ENCODE results near the gene TRPM3.

The TRPM3 gene

GRCh38 chr9:70609011-70609410, 512.4 kb downstream of the TRPM3 start:
- no peak for DNase-seq (ENCODE audit: low spot score)

- no peak for DNase-seq (ENCODE audit: low spot score)
These were observed 513.5 kb downstream of the TRPM3 start for GRCh38 chr9:70607926-70608325.

GRCh38 chr9:70607329-70607728, 514.1 kb downstream of the TRPM3 start:
- DNase-seq (ENCODE audit: low spot score) = no peak

GRCh38 chr9:70603020-70603411, 518.4 kb downstream of the TRPM3 start:
- no peak for DNase-seq (ENCODE audit: low spot score)

- DNase-seq (ENCODE audit: low spot score) = peak; percentile 64
These were observed 519.0 kb downstream of the TRPM3 start for GRCh38 chr9:70602321-70603019.

GRCh38 chr9:70601000-70601951, 520.1 kb downstream of the TRPM3 start:
- DNase-seq (ENCODE audit: low spot score) = no peak

GRCh38 chr9:70600506-70600905, 520.9 kb downstream of the TRPM3 start:
- no peak for DNase-seq (ENCODE audit: low spot score)

GRCh38 chr9:70597886-70598285, 523.5 kb downstream of the TRPM3 start:
- DNase-seq (ENCODE audit: low spot score) = no peak

GRCh38 chr9:70595211-70595610, 526.2 kb downstream of the TRPM3 start:
- DNase-seq (ENCODE audit: low spot score) = no peak

GRCh38 chr9:70594386-70594944, 527.0 kb downstream of the TRPM3 start:
- no peak for DNase-seq (ENCODE audit: low spot score)

GRCh38 chr9:70593241-70593640, 528.2 kb downstream of the TRPM3 start:
- DNase-seq (ENCODE audit: low spot score) = no peak

GRCh38 chr9:70590315-70590677, 531.1 kb downstream of the TRPM3 start:
- DNase-seq (ENCODE audit: low spot score) = no peak

GRCh38 chr9:70589571-70590314, 531.7 kb downstream of the TRPM3 start:
- DNase-seq (ENCODE audit: low spot score) = no peak

- no peak for DNase-seq (ENCODE audit: low spot score)
These were observed 532.4 kb downstream of the TRPM3 start for GRCh38 chr9:70588999-70589398.

- DNase-seq (ENCODE audit: low spot score) = no peak
These were observed 533.0 kb downstream of the TRPM3 start for GRCh38 chr9:70588381-70588780.

- no peak for DNase-seq (ENCODE audit: low spot score)
These were observed 534.2 kb downstream of the TRPM3 start for GRCh38 chr9:70587201-70587600.

GRCh38 chr9:70586476-70586875, 534.9 kb downstream of the TRPM3 start:
- DNase-seq (ENCODE audit: low spot score) = no peak

GRCh38 chr9:70581955-70582350, 539.5 kb downstream of the TRPM3 start:
- no peak for DNase-seq (ENCODE audit: low spot score)

GRCh38 chr9:70581214-70581954, 540.0 kb downstream of the TRPM3 start:
- DNase-seq (ENCODE audit: low spot score) = no peak

- DNase-seq (ENCODE audit: low spot score) = no peak
These were observed 540.7 kb downstream of the TRPM3 start for GRCh38 chr9:70580606-70581195.

- DNase-seq (ENCODE audit: low spot score) = no peak
These were observed 541.7 kb downstream of the TRPM3 start for GRCh38 chr9:70579686-70580085.
